GM12874 (cell line): ENCODE data around the gene PHF1.
A peak's percentile ranks its signal among the peaks of the same experiment; 100 is the strongest.

Experiments
- CTCF ChIP-seq: IDR thresholded peaks from 2 replicates; pipeline ENCODE4 v1.5.1; 2011; ENCODE audit warnings: low read depth, mild to moderate bottlenecking, control low read depth, low read length, moderate library complexity; ENCODE audit not compliant: insufficient read depth

Gene PHF1

DNA sequence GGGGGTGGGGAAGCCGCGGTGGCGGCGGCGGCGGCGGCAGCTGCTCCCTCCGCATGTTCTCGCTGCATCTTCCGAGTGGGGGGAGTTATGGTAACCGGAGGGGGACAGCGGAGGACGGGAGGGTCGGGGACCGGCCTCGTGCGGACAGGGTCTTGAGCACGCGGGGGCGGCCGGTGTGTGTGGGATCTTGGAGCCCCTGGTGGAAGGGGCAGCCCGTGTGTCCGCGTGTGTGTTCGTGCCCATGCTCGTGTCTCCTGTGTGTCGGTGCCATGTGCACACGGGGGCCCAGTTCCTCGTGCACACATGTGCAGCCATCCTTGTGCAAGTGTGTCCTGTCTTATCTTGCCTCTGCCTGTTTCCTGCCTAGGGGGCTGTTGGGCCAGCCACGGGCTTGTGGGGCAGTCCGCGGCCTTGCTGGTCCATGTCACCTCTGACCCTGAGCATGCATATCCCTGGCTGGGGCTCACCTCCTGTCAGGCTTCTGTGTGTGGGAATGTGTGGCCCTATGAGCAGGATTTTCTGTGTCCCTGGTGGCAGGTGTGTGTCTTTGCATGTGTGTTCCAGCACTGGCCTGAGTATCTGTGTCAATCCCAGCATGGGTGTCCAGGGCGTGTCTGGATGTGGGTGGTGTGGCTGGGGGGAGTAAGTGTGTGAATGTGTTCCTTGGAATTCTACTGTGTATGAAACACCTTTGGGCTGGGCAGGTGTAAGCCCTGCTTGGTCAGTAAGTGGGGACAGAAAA is 17.6 kb downstream of the PHF1 start:
- TF ChIP-seq CTCF = peak; percentile 52

GRCh38 chr6:33428966-33429749 is 18.3 kb downstream of the PHF1 start:
- TF ChIP-seq CTCF = no peak

GRCh38 chr6:33429750-33430052 is 18.9 kb downstream of the PHF1 start:
- TF ChIP-seq CTCF = no peak

- no peak for TF ChIP-seq CTCF
Observed at GRCh38 chr6:33430334-33430733, 19.5 kb downstream of the PHF1 start.

- TF ChIP-seq CTCF = no peak
Observed at GRCh38 chr6:33430991-33431879, 20.4 kb downstream of the PHF1 start.

- TF ChIP-seq CTCF = no peak
Observed at GRCh38 chr6:33431880-33432541, 21.2 kb downstream of the PHF1 start.

DNA sequence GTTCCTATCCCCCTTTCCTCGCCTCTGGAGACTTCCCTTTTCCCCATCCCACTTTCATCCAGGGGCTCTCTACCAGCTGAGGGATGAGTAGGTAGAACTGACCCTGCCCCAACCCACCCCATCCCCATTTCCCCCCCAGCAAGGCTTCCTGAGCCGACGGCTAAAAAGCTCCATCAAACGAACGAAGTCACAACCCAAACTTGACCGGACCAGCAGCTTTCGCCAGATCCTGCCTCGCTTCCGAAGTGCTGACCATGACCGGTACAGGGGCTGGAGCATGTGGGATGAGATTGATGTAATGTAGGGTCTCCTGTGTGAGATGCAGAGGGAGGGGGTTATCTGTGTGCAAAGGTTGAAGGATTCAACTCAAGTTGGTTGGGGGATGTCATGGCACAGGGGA is 21.7 kb downstream of the PHF1 start:
- TF ChIP-seq CTCF = no peak
